ENCODE results near the gene DYNC1LI1.
A peak's percentile ranks its signal among the peaks of the same experiment; 100 is the strongest.
"Not testable (repeated sequence)": the region's sequence is repeated elsewhere in the genome, so short reads cannot be mapped to it uniquely, and the experiment has no call there.

DYNC1LI1 gene

DNA sequence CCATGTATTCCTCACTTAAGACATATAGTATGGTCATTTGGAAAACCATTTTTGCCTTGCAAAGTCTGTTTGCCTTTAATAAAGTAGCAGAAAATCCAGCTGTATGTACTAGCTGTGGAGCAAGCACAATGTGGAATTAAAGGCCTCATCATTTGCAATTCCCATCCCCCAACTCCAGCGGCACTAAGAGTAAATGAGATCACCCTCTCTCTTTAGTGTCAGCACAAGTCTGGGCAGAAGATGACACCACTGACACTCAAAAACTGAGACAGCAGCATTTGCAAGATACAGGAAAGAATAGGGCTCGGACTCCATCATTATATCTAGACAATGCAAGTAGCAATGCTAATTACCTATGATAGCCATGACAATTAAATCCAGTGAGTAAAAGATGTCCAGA lies 24.7 kb upstream of the DYNC1LI1 start:
- H3K27ac Mint-ChIP-seq: no peak overlapping the region
- peaks cover 4% of the 10 kb centered on the region for H3K27me3 Mint-ChIP-seq
- no peak for DNase-seq
- H3K4me1 Mint-ChIP-seq: no peaks in the 10 kb centered on the region
- H3K36me3 Mint-ChIP-seq (ENCODE audit: low read depth): no peaks in the 10 kb centered on the region
- no peak for ATAC-seq
- H3K4me3 Mint-ChIP-seq: no peak overlapping the region
- H3K9me3 Mint-ChIP-seq: no peaks in the 10 kb centered on the region

DNA sequence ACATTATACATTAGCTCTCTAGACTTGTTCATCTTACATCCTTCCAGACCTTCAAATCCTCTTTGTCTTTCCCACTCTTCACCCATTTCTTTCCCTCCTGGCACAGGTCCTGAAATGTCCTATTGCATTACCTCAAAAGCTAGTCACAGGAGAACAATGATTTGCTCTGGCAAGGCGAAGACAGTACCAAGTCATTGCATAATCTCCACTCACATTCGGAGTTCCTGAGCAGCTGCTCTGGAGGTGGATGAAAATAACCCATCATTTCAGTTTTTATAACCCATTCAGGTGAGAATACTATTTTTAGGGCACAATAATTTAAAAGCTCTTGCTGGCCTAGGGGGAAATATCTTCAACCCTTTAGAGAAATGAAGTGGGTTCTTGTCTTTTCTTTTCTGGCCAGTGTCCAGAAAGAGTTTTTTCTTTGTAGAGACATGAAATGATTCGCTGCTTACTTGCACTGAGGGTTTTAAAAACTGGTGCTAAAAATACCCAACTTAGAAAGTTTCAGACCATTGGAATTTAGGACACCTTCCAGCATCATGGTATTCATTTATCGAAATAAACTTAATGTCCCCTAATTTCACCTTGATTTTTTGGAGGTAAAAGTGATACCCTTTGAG lies 23.4 kb upstream of the DYNC1LI1 start:
- H3K4me3 Mint-ChIP-seq: no peak overlapping the region
- H3K27me3 Mint-ChIP-seq: peaks cover 4% of the 10 kb centered on the region
- no peaks in the 10 kb centered on the region for H3K36me3 Mint-ChIP-seq (ENCODE audit: low read depth)
- no peak for ATAC-seq
- no peaks in the 10 kb centered on the region for H3K4me1 Mint-ChIP-seq
- H3K9me3 Mint-ChIP-seq: no peaks in the 10 kb centered on the region
- no peak overlapping the region for H3K27ac Mint-ChIP-seq
- no peak for DNase-seq

DNA sequence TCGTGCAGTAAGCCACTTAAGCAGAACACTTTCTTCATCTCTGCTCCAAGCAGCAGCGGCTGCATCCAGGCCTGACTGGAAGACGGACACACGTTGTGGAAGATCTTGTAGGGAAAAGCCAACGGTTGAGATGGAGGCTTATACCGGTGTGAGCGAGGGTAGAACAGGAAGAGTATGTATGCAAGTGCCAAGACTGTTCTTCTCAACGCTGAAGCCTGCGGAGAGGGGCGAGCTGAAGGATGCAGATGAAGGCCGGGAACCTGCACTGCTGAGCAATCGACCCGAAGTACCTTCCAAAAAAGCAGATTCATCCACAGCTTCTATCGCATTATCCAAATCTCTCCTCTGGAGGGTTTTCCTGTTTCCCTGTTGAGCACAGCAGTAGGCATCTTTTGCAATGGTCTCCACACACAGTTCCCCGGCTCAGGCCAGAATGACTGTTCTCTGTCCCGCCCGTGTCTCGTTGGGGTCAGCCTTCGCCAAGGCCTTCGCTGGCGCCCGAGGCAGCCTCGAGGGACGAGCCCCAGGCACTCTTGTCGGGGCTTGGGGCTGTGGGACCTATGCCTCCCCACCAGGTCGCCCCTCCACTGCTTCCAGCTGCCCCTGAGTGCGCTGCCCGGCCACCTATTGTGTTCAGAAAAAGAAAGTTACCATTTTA lies 22.2 kb upstream of the DYNC1LI1 start:
- ATAC-seq (no peak), DNase-seq (no peak)
- H3K4me3 Mint-ChIP-seq: no peak overlapping the region
- no peak overlapping the region for H3K27ac Mint-ChIP-seq
- no peaks in the 10 kb centered on the region for H3K36me3 Mint-ChIP-seq (ENCODE audit: low read depth)
- no peaks in the 10 kb centered on the region for H3K4me1 Mint-ChIP-seq
- H3K27me3 Mint-ChIP-seq: peaks cover 4% of the 10 kb centered on the region
- H3K9me3 Mint-ChIP-seq: no peaks in the 10 kb centered on the region

DNA sequence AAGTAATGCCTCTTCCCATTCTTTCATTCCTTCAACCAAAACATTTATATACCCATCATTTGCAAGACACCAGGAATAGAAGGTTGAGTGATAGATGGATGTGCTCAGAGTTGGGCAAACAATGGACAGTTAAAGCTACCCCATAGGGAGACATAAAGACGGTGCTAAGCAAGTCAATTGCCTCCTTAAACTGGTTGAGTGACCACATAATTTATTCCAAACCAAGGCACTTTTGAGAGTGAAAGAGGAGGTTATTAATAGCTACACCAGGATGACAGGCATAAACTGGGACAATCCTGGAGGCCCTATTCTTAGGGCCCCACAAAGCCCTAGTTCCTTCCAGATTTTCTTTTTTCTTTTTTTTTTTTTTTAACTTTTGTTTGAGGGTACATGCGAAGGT lies 21.4 kb upstream of the DYNC1LI1 start:
- Mint-ChIP-seq H3K36me3 (ENCODE audit: low read depth) (no peaks in the 10 kb centered on the region), H3K4me1 (no peaks in the 10 kb centered on the region), H3K27me3 (peaks cover 4% of the 10 kb centered on the region), H3K27ac (no peak overlapping the region), H3K9me3 (no peaks in the 10 kb centered on the region), H3K4me3 (no peak overlapping the region)
- ATAC-seq (no peak), DNase-seq (no peak)

DNA sequence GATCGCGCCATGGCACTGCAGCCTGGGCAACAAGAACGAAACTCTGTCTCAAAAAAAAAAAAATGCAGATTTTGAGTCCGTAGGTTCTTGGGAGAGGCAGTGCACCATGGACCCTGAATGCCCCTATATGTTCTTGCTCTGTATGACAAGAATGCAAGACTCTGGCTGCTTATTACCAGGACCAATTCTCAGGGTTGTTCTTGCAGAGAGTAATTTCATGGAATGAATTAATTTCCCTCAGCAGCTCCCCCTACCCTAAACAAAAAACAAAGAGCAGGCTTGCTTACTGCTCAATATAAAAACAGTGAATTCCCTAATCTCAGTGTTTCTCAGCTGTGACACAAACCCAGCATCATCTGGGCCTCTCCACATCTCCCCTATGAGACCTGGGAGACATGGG lies 20.5 kb upstream of the DYNC1LI1 start:
- ATAC-seq (no peak), DNase-seq (no peak)
- Mint-ChIP-seq H3K9me3 (no peaks in the 10 kb centered on the region), H3K4me3 (no peak overlapping the region), H3K27me3 (no peaks in the 10 kb centered on the region), H3K4me1 (no peaks in the 10 kb centered on the region), H3K27ac (no peak overlapping the region), H3K36me3 (ENCODE audit: low read depth) (no peaks in the 10 kb centered on the region)

DNA sequence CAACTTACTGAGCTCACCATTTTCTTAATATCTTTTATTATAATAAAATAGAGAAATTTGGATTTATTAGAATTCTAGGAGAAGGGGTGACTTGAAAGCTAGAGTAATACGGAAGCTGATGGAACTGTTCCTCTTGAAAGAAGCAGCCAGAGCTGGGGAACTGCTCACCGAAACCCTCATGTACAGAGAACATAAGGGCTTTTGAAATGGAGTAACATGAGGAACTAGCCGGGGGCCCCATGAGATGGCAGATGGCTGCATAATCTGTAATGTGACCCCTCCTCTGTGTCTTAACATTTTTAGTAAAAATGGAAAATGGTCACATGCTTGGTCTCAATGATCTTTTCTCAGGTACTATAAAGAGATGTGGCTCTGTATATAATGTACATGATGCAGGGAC lies 15.7 kb upstream of the DYNC1LI1 start:
- no peak for ATAC-seq
- Mint-ChIP-seq H3K9me3 (no peaks in the 10 kb centered on the region), H3K4me1 (no peaks in the 10 kb centered on the region), H3K27ac (no peak overlapping the region), H3K27me3 (no peaks in the 10 kb centered on the region), H3K4me3 (no peak overlapping the region), H3K36me3 (ENCODE audit: low read depth) (no peaks in the 10 kb centered on the region)
- DNase-seq: no peak

DNA sequence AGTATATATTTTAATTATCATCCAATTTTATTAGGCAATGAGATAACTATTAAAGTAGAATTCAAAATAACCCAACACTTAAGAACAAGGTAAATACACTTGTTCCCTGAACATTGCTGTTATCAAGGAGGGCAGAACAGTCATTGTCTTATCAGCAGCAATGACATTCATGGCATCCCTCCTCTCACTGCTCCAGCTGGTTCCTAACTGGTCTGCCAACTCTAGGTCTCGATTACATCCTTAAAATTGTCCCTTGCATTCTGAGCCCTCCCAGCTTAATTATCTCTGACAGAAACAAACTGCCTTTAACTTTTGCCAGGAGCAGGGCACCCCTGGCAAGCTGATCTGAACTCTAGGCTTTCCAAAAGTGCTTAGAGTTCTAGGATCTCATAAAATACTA lies 14.0 kb upstream of the DYNC1LI1 start:
- Mint-ChIP-seq H3K36me3 (ENCODE audit: low read depth) (no peaks in the 10 kb centered on the region), H3K9me3 (no peaks in the 10 kb centered on the region), H3K27me3 (no peaks in the 10 kb centered on the region), H3K27ac (no peak overlapping the region), H3K4me1 (no peaks in the 10 kb centered on the region), H3K4me3 (no peak overlapping the region)
- no peak for DNase-seq
- no peak for ATAC-seq

DNA sequence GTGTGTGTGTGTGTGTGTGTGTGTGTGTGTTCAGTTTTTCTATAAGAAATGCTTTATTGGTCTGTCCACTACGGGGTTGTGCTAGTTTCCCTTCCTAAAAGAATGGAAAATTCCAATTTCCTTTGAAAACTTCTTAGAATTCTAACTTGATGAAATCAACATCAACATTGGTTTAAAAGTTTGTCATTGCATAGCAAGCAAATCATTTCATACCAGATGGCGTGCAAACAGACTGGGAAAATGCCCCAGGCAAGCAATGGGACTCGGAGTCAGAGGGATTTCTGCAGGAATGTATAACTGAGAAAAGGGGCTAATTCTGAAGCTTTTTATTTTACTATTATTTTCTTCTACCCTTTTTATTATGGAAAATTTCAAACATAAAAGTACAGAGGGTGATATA lies 13.1 kb upstream of the DYNC1LI1 start:
- H3K27me3 Mint-ChIP-seq: no peaks in the 10 kb centered on the region
- H3K4me3 Mint-ChIP-seq: no peak overlapping the region
- no peaks in the 10 kb centered on the region for H3K36me3 Mint-ChIP-seq (ENCODE audit: low read depth)
- DNase-seq (no peak), ATAC-seq (no peak)
- no peak overlapping the region for H3K27ac Mint-ChIP-seq
- peaks cover 2% of the 10 kb centered on the region for H3K4me1 Mint-ChIP-seq
- no peaks in the 10 kb centered on the region for H3K9me3 Mint-ChIP-seq

DNA sequence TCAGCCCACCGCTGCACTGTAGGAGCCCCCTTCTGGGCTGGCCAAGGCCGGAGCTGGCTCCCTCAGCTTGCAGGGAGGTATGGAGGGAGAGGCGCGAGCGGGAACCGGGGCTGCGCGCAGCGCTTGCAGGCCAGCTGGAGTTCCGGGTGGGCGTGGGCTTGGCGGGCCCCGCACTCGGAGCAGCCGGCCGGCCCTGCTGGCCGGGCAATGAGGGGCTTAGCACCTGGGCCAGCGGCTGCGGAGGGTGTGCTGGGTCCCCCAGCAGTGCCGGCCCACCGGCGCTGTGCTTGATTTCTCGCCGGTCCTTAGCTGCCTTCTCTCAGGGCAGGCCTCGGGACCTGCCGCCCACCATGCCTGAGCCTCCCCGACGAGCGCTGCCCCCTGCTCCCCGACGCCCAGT lies 8.0 kb upstream of the DYNC1LI1 start:
- H3K36me3 Mint-ChIP-seq (ENCODE audit: low read depth); DNase-seq; H3K4me3 Mint-ChIP-seq; ATAC-seq; H3K9me3 Mint-ChIP-seq; H3K27me3 Mint-ChIP-seq; H3K27ac Mint-ChIP-seq: not testable (repeated sequence)
- H3K4me1 Mint-ChIP-seq: peaks cover 13% of the 10 kb centered on the region

DNA sequence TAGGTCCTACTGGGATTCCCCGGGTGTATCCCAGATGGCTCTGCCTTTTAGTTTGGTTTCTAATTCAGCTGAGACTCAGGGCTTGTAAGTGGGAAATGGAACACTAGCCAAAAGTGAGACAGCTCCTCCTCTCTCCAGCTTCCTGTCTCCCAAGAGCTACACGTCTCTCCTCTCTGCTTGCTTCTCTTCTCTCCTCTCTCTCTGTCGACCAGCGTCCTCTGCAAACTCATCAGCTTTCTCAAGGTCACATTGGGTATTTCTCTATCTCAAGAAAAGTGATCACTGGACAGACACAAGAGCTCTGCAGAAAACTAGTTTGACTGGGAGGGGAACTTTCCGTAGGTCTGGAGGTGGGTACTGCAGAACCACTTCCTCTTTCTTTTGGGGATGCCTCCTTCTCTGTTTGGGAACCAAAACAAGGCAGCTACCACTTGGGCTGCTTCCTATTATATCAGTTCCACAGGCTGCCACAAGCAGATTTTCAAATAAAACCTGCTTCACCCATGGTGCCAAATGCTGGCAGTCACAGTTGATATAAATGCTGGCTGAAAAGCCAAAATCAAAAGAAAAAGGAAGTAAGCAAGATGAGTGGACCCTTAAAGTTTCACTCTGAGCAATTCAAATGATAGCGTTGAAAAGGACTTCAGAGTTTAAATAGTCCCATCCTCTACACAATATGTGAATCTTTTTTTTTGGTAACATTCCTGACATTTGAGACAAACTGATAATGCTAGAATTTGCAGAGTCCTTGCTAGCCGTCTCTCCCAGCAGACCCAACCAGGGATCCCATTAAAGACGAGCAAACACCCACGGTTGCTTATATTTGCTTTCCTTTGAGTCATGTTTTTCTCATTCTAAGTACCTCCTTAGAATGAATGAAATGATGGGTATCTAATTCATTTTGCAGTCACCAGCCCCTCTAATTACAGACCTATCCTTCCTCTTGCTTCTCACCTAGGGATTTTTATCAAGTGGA lies 7.2 kb upstream of the DYNC1LI1 start:
- peak overlapping the region; percentile 80 for H3K27ac Mint-ChIP-seq
- no peaks in the 10 kb centered on the region for H3K9me3 Mint-ChIP-seq
- H3K4me1 Mint-ChIP-seq: peaks cover 13% of the 10 kb centered on the region
- H3K27me3 Mint-ChIP-seq: no peaks in the 10 kb centered on the region
- DNase-seq (peak; percentile 23), ATAC-seq (peak; percentile 82)
- H3K4me3 Mint-ChIP-seq: peak overlapping the region; percentile 52
- H3K36me3 Mint-ChIP-seq (ENCODE audit: low read depth): no peaks in the 10 kb centered on the region

DNA sequence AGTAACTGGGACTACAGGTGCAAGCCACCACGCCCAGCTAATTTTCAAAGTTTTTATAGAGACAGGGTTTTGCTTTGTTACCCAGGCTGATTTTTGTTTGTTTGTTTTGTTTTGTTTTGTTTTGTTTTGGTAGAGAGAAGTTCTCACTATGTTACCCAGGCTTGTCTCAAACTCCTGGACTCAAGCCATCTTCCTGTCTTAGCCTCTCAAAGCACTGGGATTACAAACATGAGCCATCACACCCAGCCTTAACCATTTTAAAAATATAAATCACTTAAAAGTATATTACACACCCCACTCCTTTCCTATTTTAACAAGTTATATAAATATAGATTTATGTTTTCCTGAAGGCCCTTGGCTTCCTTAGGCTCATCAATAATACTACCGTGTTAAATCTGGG lies 6.5 kb upstream of the DYNC1LI1 start:
- Mint-ChIP-seq H3K36me3 (ENCODE audit: low read depth) (no peaks in the 10 kb centered on the region), H3K4me3 (no peak overlapping the region), H3K27ac (peak overlapping the region; percentile 80), H3K27me3 (no peaks in the 10 kb centered on the region), H3K4me1 (peaks cover 16% of the 10 kb centered on the region), H3K9me3 (no peaks in the 10 kb centered on the region)
- ATAC-seq: no peak
- DNase-seq: no peak

DNA sequence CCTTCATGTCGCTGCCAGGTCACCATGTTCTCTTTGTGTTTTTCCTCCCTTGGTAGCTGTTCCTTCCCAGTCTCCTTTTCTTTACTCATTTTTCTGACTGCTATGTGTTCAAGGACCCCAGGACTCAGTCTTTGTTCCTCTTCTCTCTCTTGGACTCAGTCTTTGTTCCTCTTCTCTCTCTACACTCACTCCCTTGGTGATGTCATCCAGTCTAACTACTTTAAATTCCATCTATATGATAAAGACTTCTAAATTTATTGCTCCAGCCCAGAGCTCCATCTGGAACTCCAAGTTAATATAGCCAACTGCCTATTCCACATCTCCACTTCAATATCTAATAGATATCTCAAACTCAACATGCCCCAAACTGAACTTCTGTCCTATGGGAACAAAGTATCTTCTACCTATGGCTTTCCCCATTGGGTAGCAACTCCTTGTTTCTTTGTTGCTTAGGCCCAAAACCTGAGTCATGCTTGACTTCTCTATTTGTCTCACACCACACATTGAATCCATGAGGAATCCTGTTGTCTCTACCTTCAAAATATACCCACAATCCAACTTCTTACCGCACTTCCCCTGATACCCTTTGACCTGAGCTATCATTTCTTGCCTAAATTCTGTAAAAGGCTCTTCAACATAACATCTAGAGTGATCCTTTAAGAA lies 4.9 kb upstream of the DYNC1LI1 start:
- peaks cover 20% of the 10 kb centered on the region for H3K4me1 Mint-ChIP-seq
- DNase-seq: no peak

DNA sequence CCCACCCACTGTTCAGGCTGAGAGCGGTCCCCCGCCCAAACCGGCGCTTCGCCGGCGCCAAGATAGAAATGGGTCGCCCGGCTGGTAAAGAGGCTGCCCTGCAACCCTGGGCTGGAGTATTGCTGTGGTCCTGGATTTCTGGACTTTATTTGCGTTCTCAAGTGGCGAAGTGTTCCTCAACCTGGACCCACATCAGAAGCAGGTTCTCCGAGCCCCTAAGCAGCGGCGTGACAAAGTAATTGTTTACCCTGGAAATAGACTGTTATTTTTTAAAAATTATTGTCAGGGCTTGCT lies 481 bp upstream of the DYNC1LI1 start:
- peaks cover 9% of the 10 kb centered on the region for H3K36me3 Mint-ChIP-seq (ENCODE audit: low read depth)
- ATAC-seq (no peak), DNase-seq (no peak)
- H3K9me3 Mint-ChIP-seq: no peaks in the 10 kb centered on the region
- H3K27ac Mint-ChIP-seq: peak overlapping the region; percentile 86
- peaks cover 27% of the 10 kb centered on the region for H3K4me1 Mint-ChIP-seq
- no peaks in the 10 kb centered on the region for H3K27me3 Mint-ChIP-seq
- peak overlapping the region; percentile 93 for H3K4me3 Mint-ChIP-seq

More for the DNA sequence above, 4.9 kb upstream of the DYNC1LI1 start:
- Mint-ChIP-seq H3K27ac (no peak overlapping the region), H3K4me3 (no peak overlapping the region), H3K9me3 (no peaks in the 10 kb centered on the region), H3K36me3 (ENCODE audit: low read depth) (no peaks in the 10 kb centered on the region), H3K27me3 (no peaks in the 10 kb centered on the region)
- no peak for ATAC-seq

DNA sequence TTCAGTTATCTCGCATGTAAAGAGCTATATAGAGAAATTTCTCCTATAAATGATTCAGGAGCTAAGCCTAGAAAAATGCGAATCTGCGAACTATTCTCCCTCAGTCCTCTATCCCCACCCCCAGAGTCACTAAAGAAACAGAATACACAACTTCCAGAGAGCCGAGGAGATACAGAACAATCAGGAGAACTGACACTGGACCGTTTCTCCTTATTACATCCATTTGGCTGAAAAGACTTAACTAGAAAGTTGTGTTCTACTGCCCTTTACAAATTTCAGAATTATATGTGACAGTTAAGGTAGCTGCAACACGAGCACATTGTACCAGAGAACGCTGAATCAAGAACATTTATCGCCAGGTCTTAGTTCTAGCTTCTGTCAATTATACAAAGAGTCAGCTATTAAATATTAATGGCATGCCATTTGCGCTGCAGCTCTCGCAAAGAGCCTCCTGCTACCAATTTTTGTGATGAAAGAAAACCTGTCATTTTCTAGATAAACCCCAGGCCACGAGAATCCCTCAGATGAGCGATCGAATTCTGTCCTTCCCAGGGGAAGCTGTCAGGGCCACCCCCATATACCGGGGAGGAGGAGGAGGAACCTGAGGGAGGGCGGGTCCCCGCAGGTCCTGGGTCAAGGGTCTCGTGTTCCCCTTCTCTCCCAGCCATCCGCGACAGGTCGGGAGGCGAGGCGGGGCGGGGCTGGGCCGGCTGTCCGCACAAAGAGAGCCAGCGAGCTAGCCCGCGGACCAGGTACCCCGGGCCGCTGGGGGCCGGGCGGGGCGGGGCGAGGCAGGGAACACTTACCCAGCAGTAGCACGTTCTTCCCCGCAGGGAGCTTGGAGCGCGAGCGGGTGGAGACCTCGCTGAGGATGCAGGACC lies 878 bp downstream of the DYNC1LI1 start:
- Mint-ChIP-seq H3K27me3 (no peaks in the 10 kb centered on the region), H3K4me3 (peak overlapping the region; percentile 93), H3K36me3 (ENCODE audit: low read depth) (peaks cover 13% of the 10 kb centered on the region), H3K9me3 (no peaks in the 10 kb centered on the region), H3K4me1 (peaks cover 27% of the 10 kb centered on the region), H3K27ac (peak overlapping the region; percentile 86)
- peak; percentile 48 for ATAC-seq
- peak; percentile 50 for DNase-seq

Measured in activated naive CD8-positive, alpha-beta T cell treated with anti-CD3 and anti-CD28 coated beads, Interleukin-2, amount 50 U/mL, for 24 hours (primary cell).